Tongue (tissue), 2 donors: Measurements from ENCODE around the gene SIDT2. TPM values are rescaled to one million over a fixed set of nuclear protein-coding genes. Genes with fewer than 3 reads are reported as not detected.
A peak's percentile ranks its signal among the peaks of the same experiment; 100 is the strongest.

Source experiments
- DNase-seq: peaks from one replicate; pipeline ENCODE4 v3.0.0-alpha.2; 2015
- total RNA-seq: library from RNA; depleted of rRNA; stranded (reverse); fragments of >200 nt; gene quantifications from one replicate; pipeline ENCODE4 v1.2.3, GENCODE V29; 2014

Gene SIDT2
- total RNA-seq, 1 donor from 2014 or later = 24.7 TPM

GRCh38 chr11:117189191-117189940, 10.8 kb downstream of the SIDT2 start:
- DNase-seq = no peak

- no peak for DNase-seq
Measured at GRCh38 chr11:117189941-117190544, 11.5 kb downstream of the SIDT2 start.

GRCh38 chr11:117191680-117192400, 13.3 kb downstream of the SIDT2 start:
- DNase-seq = no peak

- DNase-seq = no peak
Measured at GRCh38 chr11:117192401-117192875, 13.9 kb downstream of the SIDT2 start.

GRCh38 chr11:117193130-117194020, 14.8 kb downstream of the SIDT2 start:
- no peak for DNase-seq

GRCh38 chr11:117194267-117194666, 15.7 kb downstream of the SIDT2 start:
- DNase-seq = no peak

GRCh38 chr11:117195258-117195657, 16.7 kb downstream of the SIDT2 start:
- no peak for DNase-seq

- DNase-seq = no peak
Measured at GRCh38 chr11:117195761-117196160, 17.2 kb downstream of the SIDT2 start.

- DNase-seq = no peak
Measured at GRCh38 chr11:117197006-117197405, 18.5 kb downstream of the SIDT2 start.

GRCh38 chr11:117197516-117198456, 19.2 kb downstream of the SIDT2 start:
- peak; percentile 65 for DNase-seq

- no peak for DNase-seq
Measured at GRCh38 chr11:117198613-117199012, 20.1 kb downstream of the SIDT2 start.

- peak; percentile 80 for DNase-seq
Measured at GRCh38 chr11:117199053-117199915, 20.7 kb downstream of the SIDT2 start, which contains the start of gene TAGLN. TAGLN (plus strand) TSS chr11:117199370; CDS start chr11:117203014, 3,644 bp downstream.

- DNase-seq = no peak
Measured at GRCh38 chr11:117199916-117200812, 21.6 kb downstream of the SIDT2 start.

- no peak for DNase-seq
Measured at GRCh38 chr11:117200813-117201657, 22.5 kb downstream of the SIDT2 start.

GRCh38 chr11:117201658-117202305, 23.2 kb downstream of the SIDT2 start:
- DNase-seq = no peak

GRCh38 chr11:117202386-117203068, 24.0 kb downstream of the SIDT2 start:
- no peak for DNase-seq

GRCh38 chr11:117203069-117203407, 24.5 kb downstream of the SIDT2 start:
- no peak for DNase-seq
